TTC549 (cell line): ENCODE data around the gene DLG2.
"Not testable (repeated sequence)": the region's sequence is repeated elsewhere in the genome, so short reads cannot be mapped to it uniquely, and the experiment has no call there.

Experiments used
- FAIRE-seq: peaks from 2 replicates; lab custom pipeline; 2012; peaks lifted over from hg19 to GRCh38; lab: Jason Lieb, UNC

Gene DLG2

GRCh38 chr11:85634747-85635146 lies 7.6 kb upstream of the DLG2 start:
- no peak for FAIRE-seq

DNA sequence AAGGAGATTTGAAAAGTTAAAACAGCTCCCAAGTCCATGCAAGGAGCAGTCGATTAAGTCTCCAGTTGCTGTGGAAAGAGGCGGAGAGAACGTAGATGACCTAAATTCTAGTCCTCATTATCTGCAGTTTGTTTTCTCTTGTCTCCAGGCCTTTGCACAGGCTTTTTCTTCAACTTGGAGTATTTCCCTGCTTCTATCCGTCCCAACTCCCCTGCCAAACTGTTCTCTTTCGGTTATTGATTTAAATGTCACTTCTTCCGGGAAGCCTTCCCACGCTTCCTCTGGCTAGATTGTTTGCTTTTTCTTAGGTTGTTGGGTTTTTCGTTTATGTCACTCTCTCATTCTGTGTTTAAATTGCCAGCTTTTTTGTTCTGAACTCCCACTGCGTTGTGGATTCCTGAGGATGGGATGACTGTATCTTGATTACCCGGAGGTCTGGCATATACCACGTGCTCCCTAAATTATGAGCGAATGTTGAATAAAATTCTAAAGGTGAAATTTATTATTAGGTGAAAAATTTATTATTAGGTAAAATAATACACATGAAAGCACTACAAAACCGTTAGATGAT lies 1.7 kb upstream of the DLG2 start:
- no peak for FAIRE-seq

GRCh38 chr11:85627998-85628770 lies 1.0 kb upstream of the DLG2 start, which contains the start of gene TMEM126B:
Gene TMEM126B, plus strand, starts transcription at chr11:85628593. Its CDS starts 15 bp downstream, at chr11:85628608.
- FAIRE-seq: peak; percentile 97

DNA sequence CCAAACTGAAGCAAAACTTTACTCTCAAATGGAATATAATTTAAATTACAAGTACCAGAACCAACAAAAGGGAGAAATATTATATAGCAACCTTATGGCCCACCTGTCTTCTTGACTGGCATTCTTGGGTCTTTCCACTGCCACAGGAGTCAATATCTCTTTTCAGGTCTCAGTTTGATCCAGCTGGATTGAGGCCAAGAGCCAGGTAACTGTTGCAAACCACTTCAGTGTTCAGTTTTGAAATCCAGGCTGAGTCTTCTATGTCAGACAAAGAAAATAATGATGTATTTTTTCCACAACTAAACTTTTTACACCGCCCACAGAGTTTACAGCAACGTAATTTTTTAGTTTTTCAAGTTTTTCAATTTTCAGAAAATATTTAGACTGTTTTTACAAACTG lies 648 bp downstream of the DLG2 start:
- FAIRE-seq: no peak

DNA sequence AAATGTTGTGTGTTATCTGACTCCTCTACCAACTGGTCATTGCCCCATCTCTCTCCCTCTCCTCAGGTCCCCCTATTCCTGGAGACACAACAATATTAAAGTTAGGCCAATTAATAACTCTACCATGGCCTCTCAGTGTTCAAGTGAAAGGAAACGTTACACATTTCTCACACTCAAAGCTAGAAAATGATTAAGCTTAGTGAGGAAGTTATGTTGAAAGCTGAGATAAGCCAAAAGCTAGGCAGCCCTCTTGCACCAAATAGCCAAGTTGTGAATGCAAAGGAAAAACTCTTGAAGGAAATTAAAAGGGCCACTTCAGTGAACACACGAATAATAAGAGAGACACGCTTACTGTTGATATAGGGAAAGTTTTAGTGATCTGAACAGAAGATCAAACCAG lies 6.9 kb downstream of the DLG2 start:
- FAIRE-seq: no peak

DNA sequence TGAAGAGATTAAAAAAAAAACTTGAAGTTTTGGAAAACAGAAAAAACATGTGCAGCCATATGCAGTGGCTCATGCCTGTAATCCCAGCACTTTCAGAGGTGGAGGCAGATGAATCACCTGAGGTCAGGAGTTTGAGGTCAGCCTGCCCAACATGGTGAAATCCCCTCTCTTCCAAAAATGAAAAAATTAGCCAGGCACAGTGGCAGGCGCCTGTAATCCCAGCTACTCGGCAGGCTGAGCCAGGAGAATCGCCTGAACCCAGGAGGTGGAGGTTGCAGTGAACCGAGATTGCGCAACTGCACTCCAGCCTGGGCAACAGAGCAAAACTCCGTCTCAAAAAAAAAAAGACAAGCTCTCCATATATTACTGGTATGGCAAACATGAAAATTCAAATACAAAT lies 7.6 kb downstream of the DLG2 start:
- FAIRE-seq: no peak

DNA sequence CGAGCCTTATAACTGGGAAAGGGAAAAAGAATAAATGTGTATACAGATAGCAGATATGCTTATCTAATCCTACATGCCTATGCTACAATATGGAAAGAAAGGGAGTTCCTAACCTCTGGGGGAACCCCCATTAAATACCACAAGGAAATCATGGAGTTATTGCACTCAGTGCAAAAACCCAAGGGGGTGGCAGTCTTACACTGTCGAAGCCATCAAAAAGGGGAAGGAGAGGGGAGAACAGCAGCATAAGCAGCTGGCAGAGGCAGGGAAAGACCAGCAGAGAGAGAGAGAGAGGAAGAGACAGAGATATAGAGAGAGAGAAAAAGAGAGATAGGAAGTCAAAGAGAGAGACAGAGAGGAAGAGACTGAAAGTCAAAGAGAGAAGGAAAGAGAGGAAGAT lies 15.5 kb downstream of the DLG2 start:
- not testable (repeated sequence) for FAIRE-seq

- not testable (repeated sequence) for FAIRE-seq
Measured at GRCh38 chr11:85609286-85609685, 17.9 kb downstream of the DLG2 start.

- not testable (repeated sequence) for FAIRE-seq
Measured at GRCh38 chr11:85608621-85609020, 18.5 kb downstream of the DLG2 start.

GRCh38 chr11:85606237-85606636 lies 20.9 kb downstream of the DLG2 start:
- not testable (repeated sequence) for FAIRE-seq

GRCh38 chr11:85603220-85603619 lies 23.9 kb downstream of the DLG2 start:
- no peak for FAIRE-seq

GRCh38 chr11:85602526-85603213 lies 24.5 kb downstream of the DLG2 start:
- FAIRE-seq: no peak

GRCh38 chr11:85599083-85599482 lies 28.1 kb downstream of the DLG2 start:
- FAIRE-seq: no peak

- FAIRE-seq: no peak
Measured at GRCh38 chr11:85596886-85597285, 30.3 kb downstream of the DLG2 start.

DNA sequence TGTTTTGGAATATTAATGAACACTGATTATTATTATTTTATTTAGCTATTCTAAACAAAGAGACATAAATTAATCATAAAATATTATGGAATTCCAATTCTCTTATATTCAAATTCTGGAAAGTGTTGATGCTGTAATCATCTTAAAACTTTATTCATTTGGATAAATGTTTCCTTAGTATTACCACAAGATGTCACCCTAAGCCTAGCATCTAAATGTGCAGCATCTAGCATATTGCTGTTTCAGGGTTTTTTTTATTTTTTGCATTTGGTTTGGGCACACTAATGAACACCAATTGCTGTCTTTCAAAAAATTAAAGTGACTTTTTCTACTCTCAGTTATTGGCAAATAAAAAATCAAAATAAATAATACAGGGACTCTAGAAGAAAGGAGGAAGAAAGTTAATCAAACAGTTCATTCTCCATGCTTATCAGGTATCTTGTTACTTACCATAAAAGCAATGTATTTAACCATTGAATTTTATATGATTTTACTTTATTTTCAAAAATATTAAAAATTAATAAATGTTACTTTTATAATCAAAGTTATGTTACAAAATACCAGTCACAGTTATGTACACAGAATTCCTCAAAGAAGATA lies 31.8 kb downstream of the DLG2 start:
- peak; percentile 97 for FAIRE-seq

- peak; percentile 38 for FAIRE-seq
Measured at GRCh38 chr11:85590848-85591483, 36.2 kb downstream of the DLG2 start.

- no peak for FAIRE-seq
Measured at GRCh38 chr11:85589373-85589772, 37.8 kb downstream of the DLG2 start.

GRCh38 chr11:85582111-85582510 lies 45.0 kb downstream of the DLG2 start:
- FAIRE-seq: no peak

DNA sequence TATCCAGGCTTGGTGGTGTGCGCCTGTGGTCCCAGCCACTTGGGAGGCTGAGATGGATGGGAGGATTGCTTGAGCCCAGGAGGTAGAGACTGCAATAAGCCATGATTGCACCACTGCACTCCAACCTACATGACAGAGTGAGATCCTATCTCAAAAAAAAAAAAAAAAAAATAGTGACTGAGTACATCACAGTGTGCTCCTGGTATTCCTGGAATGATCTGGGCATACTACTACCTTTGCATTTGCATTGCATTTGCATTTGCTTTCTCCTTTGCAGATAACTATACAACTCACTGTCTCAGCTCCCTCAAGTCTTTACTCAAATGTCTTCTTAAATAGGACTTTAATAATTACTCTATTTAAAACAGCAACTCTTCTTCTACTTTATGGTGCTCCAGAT lies 51.8 kb downstream of the DLG2 start:
- FAIRE-seq: no peak

- no peak for FAIRE-seq
Measured at GRCh38 chr11:85572056-85572455, 55.1 kb downstream of the DLG2 start.

DNA sequence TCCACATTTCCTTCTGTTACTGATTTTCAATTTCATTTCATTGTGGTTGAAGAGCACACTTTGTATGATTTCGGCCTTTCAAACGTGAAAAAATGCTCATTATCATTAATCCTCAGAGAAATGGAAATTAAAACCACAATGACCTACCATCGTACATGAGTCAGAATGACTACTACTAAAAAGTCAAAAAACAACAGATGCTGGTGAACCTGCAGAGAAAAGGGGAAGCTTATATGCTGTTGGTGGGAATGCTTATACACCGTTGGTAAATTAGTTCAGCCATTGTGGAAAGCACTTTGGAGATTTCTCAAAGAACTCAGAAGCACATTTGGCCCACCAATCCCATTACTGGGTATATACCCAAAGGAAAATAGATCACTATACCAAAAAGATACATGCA lies 57.6 kb downstream of the DLG2 start:
- FAIRE-seq: no peak

- FAIRE-seq: no peak
Measured at GRCh38 chr11:85558411-85558810, 68.7 kb downstream of the DLG2 start.

GRCh38 chr11:85551881-85552280 lies 75.3 kb downstream of the DLG2 start:
- FAIRE-seq: no peak
